ENCODE measurements around the gene UGT8. TPM values are rescaled to one million over a fixed set of nuclear protein-coding genes. Genes with fewer than 3 reads are reported as not detected.
"Not testable (repeated sequence)": the region's sequence is repeated elsewhere in the genome, so short reads cannot be mapped to it uniquely, and the experiment has no call there.

UGT8 gene, protein sequence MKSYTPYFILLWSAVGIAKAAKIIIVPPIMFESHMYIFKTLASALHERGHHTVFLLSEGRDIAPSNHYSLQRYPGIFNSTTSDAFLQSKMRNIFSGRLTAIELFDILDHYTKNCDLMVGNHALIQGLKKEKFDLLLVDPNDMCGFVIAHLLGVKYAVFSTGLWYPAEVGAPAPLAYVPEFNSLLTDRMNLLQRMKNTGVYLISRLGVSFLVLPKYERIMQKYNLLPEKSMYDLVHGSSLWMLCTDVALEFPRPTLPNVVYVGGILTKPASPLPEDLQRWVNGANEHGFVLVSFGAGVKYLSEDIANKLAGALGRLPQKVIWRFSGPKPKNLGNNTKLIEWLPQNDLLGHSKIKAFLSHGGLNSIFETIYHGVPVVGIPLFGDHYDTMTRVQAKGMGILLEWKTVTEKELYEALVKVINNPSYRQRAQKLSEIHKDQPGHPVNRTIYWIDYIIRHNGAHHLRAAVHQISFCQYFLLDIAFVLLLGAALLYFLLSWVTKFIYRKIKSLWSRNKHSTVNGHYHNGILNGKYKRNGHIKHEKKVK
- total RNA-seq (2014; rRNA removed; shearing (Covaris generic)) = 0.68 and 0.96 TPM in 2 replicates

DNA sequence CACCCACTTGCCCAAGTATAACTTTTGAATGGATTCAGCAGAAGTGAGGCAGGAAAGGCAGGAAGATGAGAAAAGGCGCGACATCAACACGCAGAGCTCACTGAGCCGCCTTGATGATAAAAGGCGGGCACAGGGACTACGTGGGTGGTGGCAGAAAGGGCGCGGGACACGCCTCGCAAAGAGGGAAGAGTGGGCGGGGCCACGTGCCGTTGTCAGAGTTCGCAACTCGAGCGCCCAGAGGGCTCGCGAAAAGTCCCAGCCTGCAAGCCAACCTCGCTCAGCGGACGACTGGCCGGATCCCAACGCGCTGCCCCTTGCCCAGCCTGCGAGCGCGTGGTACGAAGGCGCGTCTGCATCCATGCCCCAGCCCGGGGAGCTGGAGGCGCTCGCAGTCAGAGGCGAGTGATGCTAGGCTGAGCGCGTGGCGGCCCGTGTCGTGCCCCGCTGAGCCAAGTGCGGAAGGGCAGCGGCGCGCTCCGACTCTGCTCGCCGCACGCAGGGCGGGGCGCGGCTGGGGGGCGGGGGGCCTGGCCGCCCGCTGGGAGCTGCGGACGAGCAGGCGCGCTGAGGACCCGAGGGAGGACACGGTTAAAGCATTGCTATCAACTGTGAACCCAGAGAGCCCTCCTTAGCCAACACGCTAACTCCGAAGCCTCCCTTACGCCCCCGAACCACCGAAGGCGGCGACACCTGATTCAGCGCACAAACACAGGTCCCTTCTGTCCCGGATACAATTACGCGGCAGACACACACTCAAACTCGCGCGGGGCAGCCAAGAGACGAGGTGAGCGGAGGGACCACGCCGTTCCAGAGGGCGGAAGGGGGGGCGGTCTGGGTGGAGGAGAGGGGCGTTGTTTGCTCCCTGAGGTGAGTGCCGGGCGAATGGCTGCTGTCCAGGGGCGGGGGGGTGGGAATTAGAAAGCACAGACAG is at the start of gene UGT8:
UGT8 (plus strand) TSS at position 617 of the 931 bp plus-strand sequence. CDS start 24,074 bp downstream, outside the sequence.
- peak; percentile 3 for DNase-seq (ENCODE audit: low read depth)

DNA sequence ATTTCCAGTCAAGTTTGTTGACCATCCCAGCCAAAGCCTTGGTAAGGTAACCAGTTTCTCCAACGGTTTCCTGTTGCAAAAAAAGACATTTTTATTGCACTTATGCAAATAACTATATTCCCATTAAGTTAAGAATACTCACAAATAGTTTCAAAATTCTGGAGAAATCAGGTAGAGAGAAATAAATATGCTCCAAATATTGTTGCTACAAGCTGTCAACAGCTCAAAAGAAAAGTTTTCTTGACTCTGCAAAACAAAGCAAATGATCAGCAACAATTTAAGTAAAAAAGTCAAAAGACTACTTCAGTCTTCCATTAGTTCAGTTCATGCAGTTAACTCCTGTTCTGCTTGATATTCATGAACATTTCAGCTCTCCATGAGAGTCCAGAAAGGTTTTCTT is 49.0 kb upstream of the UGT8 start:
- no peak for DNase-seq (ENCODE audit: low read depth)

DNA sequence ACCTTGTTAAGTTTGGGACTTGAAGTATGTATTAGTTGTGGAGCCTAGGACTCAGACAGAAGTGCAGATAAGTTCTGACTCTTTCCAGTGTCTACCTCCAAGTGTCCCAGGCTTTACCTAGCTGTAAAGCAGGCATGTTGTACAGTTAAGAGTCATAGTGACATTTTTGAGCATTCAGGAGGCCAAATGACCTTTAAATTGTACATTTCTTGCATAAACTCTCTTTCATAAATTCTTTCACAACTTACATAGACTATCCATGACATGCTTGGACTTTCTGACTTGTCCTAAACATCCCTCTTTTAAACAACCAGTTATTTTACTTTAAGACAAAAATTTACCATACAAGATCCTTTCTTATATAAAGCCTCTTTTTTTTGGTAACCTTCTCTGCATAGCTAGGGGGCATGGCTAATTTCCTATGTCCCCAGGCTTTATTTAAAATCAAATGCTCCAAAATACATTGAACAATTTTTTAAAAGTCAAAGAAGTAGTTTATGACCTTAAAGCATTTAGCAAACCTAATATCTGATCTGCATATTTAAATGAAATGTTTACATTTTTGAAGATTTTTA is 40.1 kb upstream of the UGT8 start:
- DNase-seq (ENCODE audit: low read depth) = no peak

DNA sequence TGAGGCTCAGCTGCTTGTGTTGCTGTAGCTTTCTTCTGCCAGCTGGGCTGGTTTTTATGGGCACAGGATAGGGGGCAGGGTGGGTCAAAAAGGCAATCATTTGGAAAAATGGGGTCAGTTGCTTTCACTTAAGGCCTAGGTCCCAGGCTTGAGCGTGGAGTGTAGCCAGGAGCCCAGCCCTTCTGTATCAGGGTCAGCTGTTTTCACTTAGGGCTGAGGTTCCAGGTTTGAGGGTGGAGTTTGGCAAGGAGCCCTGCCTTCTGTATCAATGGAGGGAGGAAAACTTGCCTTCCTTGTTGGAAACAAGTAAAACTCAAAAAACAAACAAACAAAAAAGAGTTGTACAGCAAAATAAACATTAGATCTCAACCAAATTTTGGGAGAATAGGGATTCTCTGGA is 37.0 kb upstream of the UGT8 start:
- no peak for DNase-seq (ENCODE audit: low read depth)

DNA sequence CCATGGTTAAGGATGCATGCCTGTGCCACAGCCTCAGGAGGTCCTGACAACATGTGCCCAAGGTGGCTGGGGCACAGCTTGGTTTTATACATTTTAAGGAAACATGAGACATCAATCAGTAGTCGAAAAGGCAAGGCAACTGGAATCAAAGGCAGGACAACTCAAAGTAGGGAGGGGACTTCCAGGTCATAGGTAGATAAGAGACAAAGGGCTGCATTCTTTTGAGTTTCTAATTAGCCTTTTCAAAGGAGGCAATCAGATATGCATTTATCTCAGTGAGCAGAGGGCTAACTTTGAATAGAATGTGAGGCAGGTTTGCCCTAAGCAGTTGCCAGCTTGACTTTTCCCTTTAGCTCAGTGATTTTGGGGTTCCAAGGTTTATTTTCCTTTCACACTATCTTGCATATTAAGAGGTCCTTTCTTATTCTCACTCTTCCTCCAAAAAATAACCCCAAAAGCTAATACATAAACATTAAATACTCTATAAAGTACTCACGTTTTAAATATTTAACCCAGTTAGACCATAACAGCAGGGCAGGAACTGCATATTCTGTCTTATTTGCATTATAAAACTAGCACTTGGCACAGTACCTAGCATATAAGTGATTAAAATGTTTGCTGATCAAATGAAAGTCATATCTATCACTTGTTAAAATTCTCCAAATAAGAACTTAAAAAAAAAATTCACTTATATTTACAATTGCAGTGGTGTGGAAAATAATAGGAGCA is 36.3 kb upstream of the UGT8 start:
- DNase-seq (ENCODE audit: low read depth) = no peak

DNA sequence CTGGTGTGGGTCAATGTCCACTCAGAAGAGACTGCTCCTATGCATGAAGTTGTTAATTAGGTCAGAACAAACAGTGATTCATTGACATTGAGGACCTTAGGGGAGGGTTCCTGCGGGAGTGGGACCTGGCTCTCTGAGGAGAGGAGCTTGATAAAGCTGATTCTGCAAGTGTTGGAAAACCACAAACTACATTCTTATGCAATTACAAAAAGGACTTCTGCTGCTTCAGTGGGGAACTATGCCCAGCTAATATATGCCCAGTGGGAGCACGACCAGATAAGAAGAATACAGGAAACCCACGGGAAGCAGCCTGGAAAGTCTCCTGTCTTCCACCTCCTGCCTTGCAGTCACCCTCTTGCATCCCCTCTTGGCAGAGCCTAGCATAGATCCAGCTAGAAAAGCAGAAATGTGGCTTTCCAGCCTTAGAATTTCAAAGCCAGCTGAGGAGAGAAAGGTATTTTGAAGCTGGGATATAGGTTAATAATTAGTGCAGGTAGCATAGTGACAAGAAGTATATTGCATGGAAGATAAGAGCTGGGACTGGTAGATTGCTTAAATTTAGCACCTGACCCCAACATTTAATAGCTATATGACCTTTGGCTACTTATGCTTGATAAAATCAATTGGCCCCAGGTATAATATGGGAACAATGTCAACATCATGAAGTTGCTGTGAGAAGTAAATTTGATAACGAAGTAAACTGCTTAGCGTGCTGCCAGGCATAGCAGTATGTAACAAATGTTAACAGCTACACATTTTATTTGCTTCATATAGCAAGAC is 34.9 kb upstream of the UGT8 start:
- peak; percentile 1 for DNase-seq (ENCODE audit: low read depth)

DNA sequence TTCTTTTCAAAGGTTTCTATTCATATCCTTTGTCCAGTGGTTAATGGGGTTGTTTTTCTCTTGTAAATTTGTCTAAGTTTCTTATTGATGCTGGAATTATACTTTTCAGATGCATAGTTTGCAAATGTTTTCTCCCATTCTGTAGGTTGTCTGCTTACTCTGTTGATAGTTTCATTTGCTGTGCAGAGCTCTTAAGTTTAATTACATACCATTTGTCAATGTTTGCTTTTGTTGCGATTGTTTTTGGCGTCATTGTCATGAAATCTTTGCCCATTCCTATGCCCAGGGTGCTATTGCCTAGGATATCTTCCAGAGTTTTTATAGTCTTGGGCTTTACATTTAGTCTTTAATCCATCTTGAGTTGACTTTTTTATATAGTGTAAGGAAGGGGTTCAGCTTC is 21.2 kb upstream of the UGT8 start:
- no peak for DNase-seq (ENCODE audit: low read depth)

DNA sequence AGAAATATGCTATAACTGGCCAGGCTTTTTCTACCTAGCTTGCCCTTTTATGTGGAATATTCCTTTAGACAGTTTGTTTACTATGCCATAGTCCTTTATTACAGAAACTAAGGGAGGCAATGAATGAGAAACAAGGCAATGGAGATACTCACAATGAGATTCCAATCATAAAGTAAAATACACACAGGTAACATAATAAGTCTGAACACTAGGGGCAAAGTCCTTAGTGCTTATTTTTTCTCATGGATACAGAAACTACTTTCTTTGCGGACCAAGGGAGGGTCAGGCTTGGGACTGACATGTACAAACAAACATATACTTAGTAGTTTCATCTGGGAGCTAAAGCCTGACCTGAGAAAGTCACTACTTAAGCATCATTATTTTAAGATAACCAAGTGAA is 16.0 kb upstream of the UGT8 start:
- no peak for DNase-seq (ENCODE audit: low read depth)

DNA sequence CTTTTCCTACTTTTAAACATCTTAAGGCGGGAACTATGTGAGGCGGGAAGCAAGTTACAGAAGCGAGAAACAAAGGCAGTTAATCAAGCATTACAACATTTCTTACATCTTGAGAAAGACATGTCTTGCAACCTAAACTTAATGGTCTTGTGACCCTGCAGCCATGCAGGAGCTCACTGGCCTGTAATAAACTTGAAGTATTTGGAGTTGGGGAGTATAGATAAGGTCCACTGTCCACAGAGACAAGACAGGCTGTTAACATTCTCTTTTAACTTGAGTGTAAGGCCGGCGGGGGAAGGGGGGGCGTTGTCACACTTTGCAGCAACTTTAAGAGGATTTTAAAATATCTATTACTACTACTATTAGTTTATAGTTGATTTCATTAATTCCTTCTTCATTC is 10.3 kb upstream of the UGT8 start:
- DNase-seq (ENCODE audit: low read depth) = no peak

DNA sequence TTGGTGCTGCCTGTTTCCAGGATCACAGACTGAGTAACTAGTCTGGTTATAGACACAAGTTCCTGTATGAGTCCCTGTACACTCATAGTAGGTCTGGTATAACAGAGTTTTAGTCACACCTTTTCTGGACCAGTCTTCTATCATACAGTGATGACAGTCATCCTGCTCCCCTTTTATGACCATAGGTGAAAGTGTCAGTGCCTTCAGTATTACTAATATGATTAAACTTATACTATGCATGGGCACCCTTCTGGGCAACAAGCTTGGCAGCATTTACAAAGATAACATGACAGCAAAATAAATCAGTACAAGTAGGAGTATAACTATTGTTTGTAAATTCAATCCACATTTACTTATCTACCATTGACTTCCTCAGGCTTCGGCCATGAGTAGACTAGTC is 8.2 kb upstream of the UGT8 start:
- DNase-seq (ENCODE audit: low read depth) = not testable (repeated sequence)

DNA sequence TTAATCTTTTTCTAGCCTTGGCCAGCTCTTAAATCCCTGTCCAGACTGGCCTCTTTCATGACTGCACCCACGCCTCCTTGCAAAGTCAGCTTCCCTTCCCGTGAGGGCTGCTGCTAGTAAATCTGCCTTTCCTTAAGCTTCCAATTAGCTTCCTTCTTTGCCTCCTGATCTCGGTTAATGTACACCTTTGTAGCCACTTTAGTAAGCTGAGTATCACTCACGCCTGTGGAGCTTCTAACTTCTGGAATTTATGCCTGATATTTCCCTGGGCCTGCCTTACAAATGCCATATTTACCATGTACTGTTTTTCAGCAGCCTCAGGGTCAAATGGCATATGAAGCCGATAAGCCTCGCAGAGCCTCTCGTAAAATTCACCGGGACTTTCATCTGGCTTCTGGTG is 5.1 kb upstream of the UGT8 start:
- no peak for DNase-seq (ENCODE audit: low read depth)

DNA sequence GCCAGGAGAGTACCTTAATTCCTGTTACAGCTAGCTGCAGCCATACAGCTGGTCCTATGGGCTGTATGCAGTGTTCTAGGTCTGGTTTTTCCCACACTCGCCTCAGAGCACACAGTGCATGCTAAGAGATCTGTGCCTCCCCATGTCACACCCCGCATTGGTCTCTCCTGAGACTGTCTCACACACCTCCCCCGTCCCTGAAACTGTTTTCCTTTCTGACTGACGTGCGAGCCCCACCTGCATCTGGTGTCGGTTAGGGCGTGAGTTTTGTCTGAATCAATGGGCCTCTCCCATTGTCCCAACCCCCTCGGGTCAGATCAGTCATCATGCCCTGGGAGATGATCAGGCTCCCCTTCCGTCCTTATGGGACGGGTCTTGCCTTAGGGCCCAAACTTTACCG is 3.4 kb upstream of the UGT8 start:
- peak; percentile 3 for DNase-seq (ENCODE audit: low read depth)

DNA sequence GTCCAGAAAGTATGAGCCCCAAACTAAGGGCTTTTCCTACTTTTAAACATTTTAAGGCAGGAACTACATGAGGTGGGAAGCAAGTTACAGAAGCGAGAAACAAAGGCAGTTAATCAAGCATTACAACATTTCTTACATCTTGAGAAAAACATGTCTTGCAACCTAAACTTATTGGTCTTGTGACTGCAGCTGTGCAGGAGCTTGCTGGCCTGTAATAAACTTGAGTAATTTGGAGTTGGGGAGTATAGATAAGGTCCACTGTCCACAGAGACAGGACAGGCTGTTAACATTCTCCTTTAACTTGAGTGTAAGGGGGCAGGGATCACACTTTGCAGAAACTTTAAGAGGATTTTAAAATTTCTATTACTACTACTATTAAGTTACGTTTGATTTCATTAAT is 2.7 kb upstream of the UGT8 start:
- no peak for DNase-seq (ENCODE audit: low read depth)

DNA sequence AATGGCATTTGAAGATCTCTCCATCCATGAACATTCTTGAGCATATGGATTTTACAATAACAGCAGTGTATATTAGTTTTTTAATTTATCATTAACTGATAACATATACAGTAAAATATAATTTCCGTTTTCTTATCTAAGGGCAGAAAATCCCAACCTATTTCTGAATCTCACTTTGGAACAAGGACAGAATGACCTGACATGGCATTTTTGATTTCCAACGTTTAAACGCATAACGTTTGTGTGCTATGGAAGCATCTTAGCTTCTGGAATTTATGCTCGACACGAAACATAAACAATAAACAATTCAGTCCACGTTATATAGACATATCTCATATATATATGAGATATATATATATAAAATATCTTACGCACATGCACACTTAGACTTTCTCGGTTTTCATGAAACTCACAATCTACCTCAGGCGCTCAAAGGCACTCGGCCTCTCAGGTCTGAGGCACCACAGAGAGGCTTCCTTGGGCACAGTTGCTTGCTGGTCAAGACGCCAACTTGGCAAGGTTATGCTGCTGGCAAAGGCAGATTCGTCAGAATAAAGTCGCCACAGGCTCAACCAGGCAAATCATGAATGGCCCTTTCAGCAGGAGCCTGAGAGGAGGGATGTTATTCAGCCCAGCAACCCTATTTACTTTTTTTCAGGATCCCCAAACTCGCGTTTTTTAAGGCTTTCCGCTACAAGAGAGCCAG is 1.0 kb upstream of the UGT8 start:
- no peak for DNase-seq (ENCODE audit: low read depth)

DNA sequence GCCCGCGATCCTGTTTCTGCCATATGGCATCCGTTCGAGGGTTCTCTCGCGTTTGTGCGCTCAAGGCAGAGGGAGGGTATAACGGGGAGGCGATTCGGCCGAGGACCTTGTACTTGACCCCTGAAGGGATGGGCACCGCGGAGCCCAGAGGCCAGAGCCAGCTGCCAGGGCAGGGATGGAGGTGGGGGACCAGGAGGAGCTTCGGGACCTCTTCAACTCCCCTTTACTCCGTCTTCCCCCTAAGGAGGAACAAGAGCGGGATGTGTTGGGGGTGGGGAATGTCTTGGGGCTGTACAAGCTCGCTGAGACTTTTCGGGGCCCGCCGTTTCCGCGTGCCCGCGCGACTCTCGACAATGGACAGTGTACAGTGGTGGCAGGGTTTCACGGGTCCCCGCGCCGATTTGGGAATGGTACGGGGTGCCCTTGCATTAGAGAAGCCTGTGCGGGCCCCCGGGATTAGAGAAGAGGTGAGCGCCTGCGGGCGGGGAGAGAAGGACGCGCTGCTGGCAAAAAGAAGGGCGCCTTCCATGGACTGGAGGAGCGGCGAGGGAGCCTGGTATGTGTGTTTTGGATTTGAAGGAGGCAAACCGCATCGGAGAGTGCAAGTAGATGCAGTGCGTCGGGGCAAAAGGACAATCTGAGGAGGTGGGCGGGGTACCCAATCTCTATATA is 760 bp downstream of the UGT8 start:
- DNase-seq (ENCODE audit: low read depth) = no peak

DNA sequence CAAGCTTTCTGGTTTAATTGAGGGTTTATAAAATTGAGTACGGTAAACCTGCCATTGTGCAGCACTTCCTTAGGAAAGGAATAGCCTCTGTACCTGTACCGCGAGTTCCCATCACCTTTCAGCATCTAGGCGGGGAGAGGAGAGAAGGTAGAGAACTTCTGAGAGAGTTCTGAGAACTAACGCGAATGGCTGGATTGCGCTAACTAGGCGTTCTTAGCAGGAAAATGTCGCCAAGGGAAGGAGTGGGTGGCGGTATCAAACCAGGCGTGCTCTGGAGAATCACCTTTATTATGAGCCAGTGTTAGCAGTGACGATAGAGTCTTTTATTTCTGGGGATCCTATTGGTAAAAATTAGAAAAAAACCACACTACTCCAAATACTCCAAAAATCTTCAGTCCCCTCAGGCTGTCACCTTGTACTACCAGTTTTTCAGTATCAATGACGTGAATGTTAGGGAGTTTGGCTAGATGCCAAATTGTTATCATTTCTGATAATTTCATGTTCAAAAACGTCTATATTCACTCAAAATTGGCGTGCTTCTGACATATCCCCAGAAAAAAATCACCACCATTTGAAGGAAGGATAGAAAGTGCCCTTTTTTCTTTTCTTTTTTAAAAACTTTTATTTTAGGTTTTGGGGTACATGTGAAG is 1.4 kb downstream of the UGT8 start:
- no peak for DNase-seq (ENCODE audit: low read depth)

DNA sequence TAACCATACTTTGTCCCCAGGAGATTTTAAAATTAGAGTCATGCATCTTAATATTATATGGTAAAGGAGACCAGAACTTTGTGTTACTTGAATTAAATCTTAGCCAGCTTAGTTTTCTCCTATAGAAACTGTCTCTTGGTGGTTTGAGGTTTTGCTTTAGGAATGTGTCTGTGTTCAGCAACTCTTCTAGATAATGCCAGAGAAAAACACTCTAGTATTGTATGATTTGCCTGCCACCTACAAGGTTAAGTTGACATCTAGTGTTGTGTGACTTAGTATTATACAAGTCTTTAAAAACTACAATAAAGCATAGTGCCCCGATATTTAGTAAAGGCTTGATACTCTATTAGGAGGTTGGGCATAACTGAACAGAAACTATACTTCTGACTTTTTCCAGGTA is 2.1 kb downstream of the UGT8 start:
- DNase-seq (ENCODE audit: low read depth) = no peak

DNA sequence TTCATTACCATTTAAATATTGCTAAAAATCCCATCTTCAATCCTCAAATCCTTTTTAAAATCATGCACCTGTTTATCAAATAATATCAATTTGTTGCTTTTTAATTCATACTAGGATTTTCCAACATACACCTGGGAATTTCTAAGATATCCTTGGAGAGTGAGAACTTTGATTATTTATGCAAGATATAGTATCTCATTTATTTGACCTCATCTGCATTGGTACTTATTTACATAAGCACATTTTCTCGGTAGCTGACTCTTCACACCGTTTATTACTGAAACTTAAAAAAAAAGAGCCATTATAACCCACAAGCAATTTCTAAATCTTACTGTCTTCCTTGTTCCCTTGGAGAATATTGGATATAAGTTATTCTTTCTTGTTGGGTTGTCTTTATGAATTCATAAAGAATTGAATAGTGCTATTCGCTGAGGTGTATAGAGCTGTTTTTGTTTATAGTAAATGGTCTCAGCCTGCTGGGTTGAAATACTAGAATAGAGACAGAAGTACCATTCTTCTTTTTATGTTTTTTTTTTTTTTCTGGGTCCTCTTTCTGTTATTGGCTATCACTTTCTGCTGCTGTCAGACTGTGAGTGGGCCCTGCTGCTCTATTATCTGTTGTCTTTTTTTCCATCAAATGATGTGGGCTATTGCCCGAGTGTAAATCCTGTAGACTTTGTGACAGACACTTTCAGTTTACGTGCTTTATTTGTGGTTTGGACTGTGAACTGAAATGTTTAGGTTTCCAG is 2.9 kb downstream of the UGT8 start:
- DNase-seq (ENCODE audit: low read depth) = no peak
